Lung (tissue), 12 donors: ENCODE measurements around the gene KRT7. TPM values are rescaled to one million over a fixed set of nuclear protein-coding genes. Genes with fewer than 3 reads are reported as not detected.

Experiments used
- ATAC-seq: fragments of 200-7000 bp; cut with Tn5 transposase; one replicate; pipeline ENCODE4 v1.9.1; 2020; ENCODE audit warnings: moderate number of reproducible peaks; ENCODE audit not compliant: insufficient read depth, low FRiP score
- DNase-seq, 3 donors: peaks; one replicate each; pipeline ENCODE4 v3.0.0-alpha.2; 2013 to 2017
- H3K27ac ChIP-seq, 2 donors: one replicate each; pipeline ENCODE4 v1.5.1; 2013; ENCODE audit warnings: mild to moderate bottlenecking in 2 of 2, moderate library complexity in 2 of 2, control low read depth in 1 of 2, inconsistent platforms in 1 of 2, low read depth in 1 of 2, low read length in 1 of 2
- H3K27me3 ChIP-seq, 3 donors: one replicate each; pipeline ENCODE4 v1.5.1; 2013; ENCODE audit warnings: low read length in 2 of 3; ENCODE audit not compliant: control insufficient read depth in 3 of 3, insufficient read depth in 3 of 3
- H3K36me3 ChIP-seq, 4 donors: one replicate each; pipeline ENCODE4 v1.5.1; 2013; ENCODE audit warnings: low read length in 4 of 4, mild to moderate bottlenecking in 1 of 4, moderate library complexity in 1 of 4; ENCODE audit not compliant: control insufficient read depth in 4 of 4, insufficient read depth in 4 of 4
- H3K4me1 ChIP-seq, 5 donors: one replicate each; pipeline ENCODE4 v1.5.1; 2013; ENCODE audit warnings: low read length in 5 of 5, mild to moderate bottlenecking in 2 of 5, moderate library complexity in 1 of 5; ENCODE audit not compliant: control insufficient read depth in 5 of 5, insufficient read depth in 5 of 5
- H3K4me3 ChIP-seq: one replicate; pipeline ENCODE4 v1.5.1; 2013; ENCODE audit warnings: mild to moderate bottlenecking, control low read depth, moderate library complexity
- H3K9ac ChIP-seq, 2 donors: one replicate each; pipeline ENCODE4 v1.5.1; 2013; ENCODE audit warnings: low read length in 2 of 2, control low read depth in 1 of 2; ENCODE audit not compliant: insufficient read depth in 1 of 2
- H3K9me3 ChIP-seq, 4 donors: one replicate each; pipeline ENCODE4 v1.5.1; 2013; ENCODE audit warnings: low read length in 3 of 4, mild to moderate bottlenecking in 1 of 4, moderate library complexity in 1 of 4; ENCODE audit not compliant: control insufficient read depth in 4 of 4, insufficient read depth in 3 of 4
- WGBS, 2 donors: extraction: QIAGEN DNeasy Blood & Tissue Kit; methylation state at CpG; one replicate each; pipeline ENCODE4 v1.1.7; 2013; 5-methylcytosine and 5-hydroxymethylcytosine counted together
- polyA plus RNA-seq, 2 donors: library from polyadenylated mRNA; stranded (reverse); fragments of 200-250 nt; gene quantifications; one replicate each; pipeline ENCODE4 v1.2.1, GENCODE V29; 2013
- total RNA-seq, 2 donors: library from RNA; depleted of rRNA in 1 of 2; stranded (reverse); fragments of >200 nt in 1 of 2; gene quantifications; one replicate each; pipeline ENCODE4 v1.2.1, GENCODE V29; 2014 to 2021
- TF ChIP-seq, protein P1 (sequence below): IDR thresholded peaks from 2 replicates; pipeline ENCODE4 v1.5.1; 2012; ENCODE audit warnings: mild to moderate bottlenecking; ENCODE audit errors: control extremely low read depth, extremely low read depth
- donor health status: control.
- donor health status: control.
- donor health status: Bipolar disorder and iron deficiency.
- donor health status: healthy.
- donor health status: DM: yes; HTN: yes; CAD: no.

KRT7 gene
- total and polyA plus RNA-seq, 4 donors: 33.6 to 1,415 (median 1,306) TPM

DNA sequence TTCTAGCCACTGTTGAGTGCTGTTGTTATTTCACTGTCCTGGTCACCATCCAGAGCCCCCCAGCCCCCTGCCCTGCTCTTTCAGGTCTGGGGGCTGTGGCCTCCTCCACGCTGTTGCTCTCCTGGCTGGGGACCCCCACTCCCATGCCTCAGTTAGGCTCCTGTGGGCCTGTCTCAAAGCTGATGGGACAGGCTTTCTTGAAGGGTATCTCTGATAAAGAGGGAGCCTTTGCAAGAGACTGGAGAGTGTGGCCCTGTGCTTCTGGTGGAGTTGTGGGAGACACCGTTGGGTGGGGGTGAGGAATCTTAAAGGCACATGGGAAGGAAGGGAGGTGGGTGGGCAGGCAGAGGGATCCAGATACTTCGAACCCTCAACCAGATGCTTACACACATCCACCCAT, 29.2 kb downstream of the KRT7 start:
- Histone ChIP-seq H3K9me3 (peaks cover 0 to 4% (median 0%) of the 10 kb centered on the region in 4 donors), H3K27ac (no peak overlapping the region), H3K4me3 (no peak overlapping the region), H3K4me1 (peaks cover 0 to 6% (median 3%) of the 10 kb centered on the region in 5 donors), H3K27me3 (peaks cover 2 to 43% (median 41%) of the 10 kb centered on the region in 3 donors), H3K9ac (no peak overlapping the region), H3K36me3 (no peaks in the 10 kb centered on the region)
- WGBS, 2 donors: 83 to 95% methylated on average over 3 of the region's 3 CpGs
- TF ChIP-seq, protein P1, sequence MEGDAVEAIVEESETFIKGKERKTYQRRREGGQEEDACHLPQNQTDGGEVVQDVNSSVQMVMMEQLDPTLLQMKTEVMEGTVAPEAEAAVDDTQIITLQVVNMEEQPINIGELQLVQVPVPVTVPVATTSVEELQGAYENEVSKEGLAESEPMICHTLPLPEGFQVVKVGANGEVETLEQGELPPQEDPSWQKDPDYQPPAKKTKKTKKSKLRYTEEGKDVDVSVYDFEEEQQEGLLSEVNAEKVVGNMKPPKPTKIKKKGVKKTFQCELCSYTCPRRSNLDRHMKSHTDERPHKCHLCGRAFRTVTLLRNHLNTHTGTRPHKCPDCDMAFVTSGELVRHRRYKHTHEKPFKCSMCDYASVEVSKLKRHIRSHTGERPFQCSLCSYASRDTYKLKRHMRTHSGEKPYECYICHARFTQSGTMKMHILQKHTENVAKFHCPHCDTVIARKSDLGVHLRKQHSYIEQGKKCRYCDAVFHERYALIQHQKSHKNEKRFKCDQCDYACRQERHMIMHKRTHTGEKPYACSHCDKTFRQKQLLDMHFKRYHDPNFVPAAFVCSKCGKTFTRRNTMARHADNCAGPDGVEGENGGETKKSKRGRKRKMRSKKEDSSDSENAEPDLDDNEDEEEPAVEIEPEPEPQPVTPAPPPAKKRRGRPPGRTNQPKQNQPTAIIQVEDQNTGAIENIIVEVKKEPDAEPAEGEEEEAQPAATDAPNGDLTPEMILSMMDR: no peak
- ATAC-seq (no peak), DNase-seq (no peak)

DNA sequence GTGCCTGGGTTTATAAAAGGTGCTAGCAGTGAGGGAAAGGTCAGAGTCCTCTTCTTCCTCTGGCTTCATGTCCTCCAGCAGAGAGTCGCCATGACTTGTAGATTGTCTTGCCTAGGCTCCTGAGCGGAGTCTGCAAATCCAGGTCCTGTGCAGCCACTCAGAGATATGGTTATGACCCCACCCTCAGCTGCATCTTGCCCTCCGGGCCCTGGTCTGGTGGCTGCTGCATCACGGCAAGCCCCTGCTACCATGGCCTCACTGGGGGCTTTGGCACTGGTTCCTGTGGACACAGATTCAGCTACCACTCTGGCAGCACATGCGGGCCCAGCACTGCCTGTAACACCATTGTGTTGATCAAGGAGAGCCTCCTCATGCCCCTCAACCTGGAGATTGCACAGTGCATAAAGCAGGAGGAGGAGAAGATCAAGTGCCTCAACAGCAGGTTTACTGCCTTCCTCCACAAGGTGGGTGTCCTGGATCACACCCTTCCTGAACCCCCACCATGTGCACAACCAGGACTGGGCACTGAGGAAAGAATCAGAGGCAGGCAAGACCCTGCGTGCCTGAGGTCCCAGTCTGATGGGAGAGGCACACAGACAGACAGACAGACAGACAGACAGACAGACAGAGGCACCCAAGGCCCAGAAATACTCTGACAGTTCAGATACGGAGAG, 30.9 kb downstream of the KRT7 start:
- 90 to 94% methylated on average over 7 of the region's 7 CpGs for WGBS, 2 donors
- ATAC-seq: no peak
- no peak overlapping the region for H3K4me3 ChIP-seq
- no peak overlapping the region for H3K9ac ChIP-seq
- H3K27me3 ChIP-seq: peaks cover 0 to 32% (median 29%) of the 10 kb centered on the region in 3 donors
- no peak overlapping the region for H3K27ac ChIP-seq
- DNase-seq: no peak
- H3K9me3 ChIP-seq: peaks cover 0 to 4% (median 0%) of the 10 kb centered on the region in 4 donors
- H3K36me3 ChIP-seq: no peaks in the 10 kb centered on the region
- TF ChIP-seq, protein P1: no peak
- H3K4me1 ChIP-seq: peaks cover 0 to 4% (median 0%) of the 10 kb centered on the region in 5 donors

DNA sequence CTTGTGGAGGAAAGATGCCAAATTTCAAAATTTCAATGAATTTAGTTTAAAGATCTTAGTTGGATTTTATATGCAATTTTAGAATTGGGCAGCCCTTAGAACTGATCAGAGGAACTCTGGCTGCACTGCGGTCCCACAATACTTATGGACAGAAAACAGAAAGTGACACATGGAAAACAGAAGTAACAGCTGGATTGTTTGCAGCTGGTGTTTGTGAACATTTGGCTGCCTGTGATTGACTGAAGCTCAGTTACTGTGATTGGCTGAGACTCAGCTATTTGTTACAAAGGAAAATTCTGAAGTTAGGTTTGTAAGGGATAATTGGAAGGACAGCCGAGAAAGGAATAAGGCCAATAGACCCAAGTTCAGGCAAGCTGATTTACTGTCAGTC, 31.4 kb downstream of the KRT7 start:
- no peak overlapping the region for H3K4me3 ChIP-seq
- DNase-seq (peak in 2 of 3 donors; percentile 62 to 84), ATAC-seq (no peak)
- 71 to 79% methylated on average over 2 of the region's 2 CpGs for WGBS, 2 donors
- TF ChIP-seq, protein P1: no peak
- H3K36me3 ChIP-seq: no peaks in the 10 kb centered on the region
- no peak overlapping the region for H3K9ac ChIP-seq
- H3K27me3 ChIP-seq: peaks cover 0 to 30% (median 24%) of the 10 kb centered on the region in 3 donors
- H3K4me1 ChIP-seq: peaks cover 0 to 4% (median 0%) of the 10 kb centered on the region in 5 donors
- no peak overlapping the region for H3K27ac ChIP-seq
- peaks cover 0 to 4% (median 0%) of the 10 kb centered on the region in 4 donors for H3K9me3 ChIP-seq
